GM12878 (cell line): Measurements from ENCODE around the gene CD180. TPM values are rescaled to one million over a fixed set of nuclear protein-coding genes. Genes with fewer than 3 reads are reported as not detected.
A peak's percentile ranks its signal among the peaks of the same experiment; 100 is the strongest.

Experiments used
- ATAC-seq: fragments of 200-7000 bp; cut with Tn5 transposase; 3 replicates; pipeline ENCODE4 v1.9.1; 2020; ENCODE audit warnings: mild to moderate bottlenecking, moderate library complexity
- BruUV-seq: library from RNA; stranded (reverse); fragments of 400-500 nt; replicated peaks from 2 replicates; lab custom pipeline; 2021; lab: Mats Ljungman, UMichigan
- CTCF ChIA-PET: fragments of 300-600 bp; sonication (Branson Sonifier 250); formaldehyde crosslinking; extraction: SDS; loops from one replicate; lab custom pipeline; 2021; ENCODE audit warnings: inconsistent platforms; lab: Yijun Ruan, JAX
- POLR2A ChIA-PET: fragments of 350-600 bp; formaldehyde crosslinking; extraction: SDS; loops from one replicate; lab custom pipeline; 2021; ENCODE audit warnings: inconsistent platforms; lab: Charles Lee
- RAD21 ChIA-PET: fragments of 300-600 bp; sonication (Branson Sonifier 250); formaldehyde crosslinking; loops from one replicate; lab custom pipeline; 2023; ENCODE audit warnings: antibody characterized with exemption; ENCODE audit not compliant: unreplicated experiment; lab: Charles Lee
- SMC1A ChIA-PET: fragments of 300-600 bp; sonication (Branson Sonifier 250); formaldehyde crosslinking; loops from one replicate; lab custom pipeline; 2023; ENCODE audit not compliant: unreplicated experiment, uncharacterized antibody; lab: Charles Lee
- DNase-seq: peaks from one replicate; pipeline ENCODE4 v3.0.0-alpha.2; 2011; ENCODE audit warnings: low read depth, low spot score
- FAIRE-seq: peaks from 3 replicates; lab custom pipeline; 2011; peaks lifted over from hg19 to GRCh38; lab: Jason Lieb, UNC
- H2AFZ ChIP-seq: 2 replicates; pipeline ENCODE4 v1.6.0; 2011; ENCODE audit warnings: low read depth, low read length, control low read depth; ENCODE audit not compliant: control insufficient read depth
- H3K27ac ChIP-seq: 2 replicates; pipeline ENCODE4 v1.5.1; 2011; ENCODE audit warnings: control low read depth; ENCODE audit not compliant: control insufficient read depth, insufficient read depth
- H3K27me3 ChIP-seq, 2 experiments: replicated peaks in 1 of 2; 2 replicates each; pipeline versions ENCODE4 v1.6.0 to v1.6.1; 2011; ENCODE audit warnings: low read length in 1 of 2; ENCODE audit not compliant: control insufficient read depth in 2 of 2, insufficient read depth in 2 of 2
- H3K36me3 ChIP-seq, 2 experiments: 2 replicates each; pipeline ENCODE4 v1.5.1; 2011; ENCODE audit warnings: low read length in 1 of 2; ENCODE audit not compliant: control insufficient read depth in 2 of 2, insufficient read depth in 2 of 2
- H3K4me1 ChIP-seq: 2 replicates; pipeline ENCODE4 v1.6.1; 2011; ENCODE audit warnings: mild to moderate bottlenecking, low read length, moderate library complexity, mixed read lengths; ENCODE audit not compliant: control insufficient read depth, insufficient read depth
- H3K4me2 ChIP-seq: 2 replicates; pipeline ENCODE4 v1.6.0; 2011; ENCODE audit warnings: control low read depth; ENCODE audit not compliant: control insufficient read depth, insufficient read depth
- H3K4me3 ChIP-seq: fragments of 200-600 bp; sonication (generic); 2 replicates; pipeline ENCODE4 v1.5.1; 2016
- H3K79me2 ChIP-seq: 2 replicates; pipeline ENCODE4 v1.6.0; 2011; ENCODE audit warnings: low read length; ENCODE audit not compliant: control insufficient read depth, insufficient read depth
- H3K9ac ChIP-seq: 2 replicates; pipeline ENCODE4 v1.8.0; 2011; ENCODE audit warnings: low read length, control low read depth, mixed read lengths; ENCODE audit not compliant: control insufficient read depth, insufficient read depth
- H3K9me3 ChIP-seq: replicated peaks from 3 replicates; pipeline ENCODE4 v1.5.1; 2011; ENCODE audit warnings: mild to moderate bottlenecking, low read length; ENCODE audit not compliant: control insufficient read depth, insufficient read depth
- H4K20me1 ChIP-seq: 2 replicates; pipeline ENCODE4 v1.6.0; 2011; ENCODE audit not compliant: control insufficient read depth, insufficient read depth
- CHD2 ChIP-seq: IDR thresholded peaks from 2 replicates; pipeline ENCODE4 v1.6.1; 2011; ENCODE audit warnings: low read depth, low read length, improper control_type of control experiment, borderline replicate concordance
- FOS ChIP-seq: IDR thresholded peaks from 3 replicates; pipeline ENCODE4 v1.6.1; 2011; ENCODE audit warnings: borderline replicate concordance; ENCODE audit not compliant: insufficient read length; ENCODE audit errors: extremely low read depth
- FOXK2 ChIP-seq: fragments of 450-650 bp; IDR thresholded peaks from 2 replicates; pipeline ENCODE4 v1.6.1; 2017; ENCODE audit warnings: mild to moderate bottlenecking, moderate library complexity
- GABPA ChIP-seq: IDR thresholded peaks from 2 replicates; pipeline ENCODE4 v1.6.1; 2014; ENCODE audit warnings: antibody characterized with exemption, low read depth, mild to moderate bottlenecking, inconsistent platforms
- IRF4 ChIP-seq: IDR thresholded peaks from 2 replicates; pipeline ENCODE4 v1.6.1; 2011; ENCODE audit warnings: low read depth, low read length
- MTA3 ChIP-seq: IDR thresholded peaks from 2 replicates; pipeline ENCODE4 v1.6.1; 2012; ENCODE audit warnings: low read length, inconsistent platforms, borderline replicate concordance
- POLR2A ChIP-seq: IDR thresholded peaks from 2 replicates; pipeline ENCODE4 v1.6.1; 2011; ENCODE audit warnings: low read depth, mild to moderate bottlenecking, low read length
- RB1 ChIP-seq: fragments of 450-650 bp; formaldehyde crosslinking; IDR thresholded peaks from 2 replicates; pipeline ENCODE4 v1.6.1; 2017; ENCODE audit warnings: mild to moderate bottlenecking, borderline replicate concordance
- STAT3 ChIP-seq: IDR thresholded peaks from 2 replicates; pipeline ENCODE4 v1.6.1; 2011; ENCODE audit warnings: low read depth, low read length, improper control_type of control experiment
- SUPT20H ChIP-seq: IDR thresholded peaks from 2 replicates; pipeline ENCODE4 v1.6.1; 2011; ENCODE audit warnings: low read depth, mild to moderate bottlenecking, low read length, moderate library complexity, borderline replicate concordance; ENCODE audit not compliant: control insufficient read depth
- ZBED1 ChIP-seq: IDR thresholded peaks from 2 replicates; pipeline ENCODE4 v1.6.1; 2016; ENCODE audit warnings: borderline replicate concordance
- ZNF24 ChIP-seq: fragments of 450-650 bp; IDR thresholded peaks from 2 replicates; pipeline ENCODE4 v1.6.1; 2017; ENCODE audit warnings: antibody characterized with exemption, mild to moderate bottlenecking
- WGBS: methylation state at CpG from one replicate; pipeline ENCODE4 v1.1.6; 2016; ENCODE audit warnings: low lambda C conversion rate; ENCODE audit not compliant: insufficient replicate concordance, insufficient coverage; ENCODE audit errors: missing lambda C conversion rate; 5-methylcytosine and 5-hydroxymethylcytosine counted together
- in situ Hi-C: fragments of 300-500 bp; cut with MboI; formaldehyde crosslinking; loops from 9 replicates; pipeline ENCODE4 v1.14.3; 2018; ENCODE audit warnings: mixed read lengths
- intact Hi-C: fragments of 100-400 bp; cut with micrococcal nuclease; formaldehyde crosslinking; loops from one replicate; pipeline ENCODE4 v1.14.2; 2022; ENCODE audit not compliant: unreplicated experiment
- polyA plus RNA-seq, 11 experiments: library from polyadenylated mRNA; depleted of rRNA in 4 of 11; unstranded in 6 of 11; stranded (reverse) in 5 of 11; fragments of >200 nt; fragmentation: Nextera tagmentation in 4 of 11; fragmentation: Illumina TruSeq in 1 of 11; extraction: Ambion mirVana in 4 of 11; extraction: Trizol in 1 of 11; gene quantifications; 1 replicate in 1 of 11; 2 replicates in 10 of 11; pipeline versions ENCODE4 v1.2.1 to v1.2.3, GENCODE V29; 2011 to 2016; ENCODE audit warnings: inconsistent platforms in 2 of 11, missing spikeins in 2 of 11, low read depth in 1 of 11
- total RNA-seq, 4 experiments: library from RNA; depleted of rRNA in 3 of 4; stranded (reverse); fragments of >200 nt in 3 of 4; fragmentation: Illumina TruSeq in 1 of 4; extraction: Trizol in 1 of 4; gene quantifications; 2 replicates each; pipeline versions ENCODE4 v1.2.1 to v1.2.3, GENCODE V29; 2013 to 2021
- TF ChIP-seq, protein P1 (sequence below): fragments of 450-650 bp; IDR thresholded peaks from 2 replicates; pipeline ENCODE4 v1.6.1; 2017; ENCODE audit warnings: mild to moderate bottlenecking, moderate library complexity
- TF ChIP-seq, protein P2 (sequence below): IDR thresholded peaks from 2 replicates; pipeline ENCODE4 v1.6.1; 2011; ENCODE audit warnings: borderline replicate concordance, low read depth, mild to moderate bottlenecking, moderate library complexity, mixed read lengths, low read length; ENCODE audit not compliant: insufficient read depth; ENCODE audit errors: extremely low read length

Gene CD180
- total and polyA plus RNA-seq, 10 of the 15 experiments (the other 5 are each of a cell fraction or from before 2014, with no cell fraction given): 0.22 to 9.7 (median 2.9) TPM

DNA sequence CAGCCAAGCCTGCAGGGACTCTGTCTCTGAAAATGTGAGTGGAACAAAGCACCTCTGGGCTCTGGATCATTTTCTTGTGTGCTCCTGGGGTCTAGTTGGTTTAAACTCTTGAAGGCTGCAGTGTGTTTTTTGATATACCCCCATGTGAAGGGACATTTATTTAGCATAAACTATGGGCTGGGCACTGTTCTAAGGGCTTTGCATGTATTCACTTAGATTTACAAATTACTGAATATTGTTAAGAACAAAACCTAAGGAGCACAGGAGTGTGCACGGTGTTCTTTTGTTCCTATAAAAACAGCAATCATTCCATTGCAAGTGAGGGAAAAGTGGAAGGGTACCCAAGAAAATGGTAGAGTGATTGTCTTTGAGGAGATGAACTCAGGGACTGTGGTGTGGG, 20.0 kb upstream of the CD180 start (continued):
- TF ChIP-seq, protein P1, sequence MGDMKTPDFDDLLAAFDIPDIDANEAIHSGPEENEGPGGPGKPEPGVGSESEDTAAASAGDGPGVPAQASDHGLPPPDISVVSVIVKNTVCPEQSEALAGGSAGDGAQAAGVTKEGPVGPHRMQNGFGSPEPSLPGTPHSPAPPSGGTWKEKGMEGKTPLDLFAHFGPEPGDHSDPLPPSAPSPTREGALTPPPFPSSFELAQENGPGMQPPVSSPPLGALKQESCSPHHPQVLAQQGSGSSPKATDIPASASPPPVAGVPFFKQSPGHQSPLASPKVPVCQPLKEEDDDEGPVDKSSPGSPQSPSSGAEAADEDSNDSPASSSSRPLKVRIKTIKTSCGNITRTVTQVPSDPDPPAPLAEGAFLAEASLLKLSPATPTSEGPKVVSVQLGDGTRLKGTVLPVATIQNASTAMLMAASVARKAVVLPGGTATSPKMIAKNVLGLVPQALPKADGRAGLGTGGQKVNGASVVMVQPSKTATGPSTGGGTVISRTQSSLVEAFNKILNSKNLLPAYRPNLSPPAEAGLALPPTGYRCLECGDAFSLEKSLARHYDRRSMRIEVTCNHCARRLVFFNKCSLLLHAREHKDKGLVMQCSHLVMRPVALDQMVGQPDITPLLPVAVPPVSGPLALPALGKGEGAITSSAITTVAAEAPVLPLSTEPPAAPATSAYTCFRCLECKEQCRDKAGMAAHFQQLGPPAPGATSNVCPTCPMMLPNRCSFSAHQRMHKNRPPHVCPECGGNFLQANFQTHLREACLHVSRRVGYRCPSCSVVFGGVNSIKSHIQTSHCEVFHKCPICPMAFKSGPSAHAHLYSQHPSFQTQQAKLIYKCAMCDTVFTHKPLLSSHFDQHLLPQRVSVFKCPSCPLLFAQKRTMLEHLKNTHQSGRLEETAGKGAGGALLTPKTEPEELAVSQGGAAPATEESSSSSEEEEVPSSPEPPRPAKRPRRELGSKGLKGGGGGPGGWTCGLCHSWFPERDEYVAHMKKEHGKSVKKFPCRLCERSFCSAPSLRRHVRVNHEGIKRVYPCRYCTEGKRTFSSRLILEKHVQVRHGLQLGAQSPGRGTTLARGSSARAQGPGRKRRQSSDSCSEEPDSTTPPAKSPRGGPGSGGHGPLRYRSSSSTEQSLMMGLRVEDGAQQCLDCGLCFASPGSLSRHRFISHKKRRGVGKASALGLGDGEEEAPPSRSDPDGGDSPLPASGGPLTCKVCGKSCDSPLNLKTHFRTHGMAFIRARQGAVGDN: no peak

DNA sequence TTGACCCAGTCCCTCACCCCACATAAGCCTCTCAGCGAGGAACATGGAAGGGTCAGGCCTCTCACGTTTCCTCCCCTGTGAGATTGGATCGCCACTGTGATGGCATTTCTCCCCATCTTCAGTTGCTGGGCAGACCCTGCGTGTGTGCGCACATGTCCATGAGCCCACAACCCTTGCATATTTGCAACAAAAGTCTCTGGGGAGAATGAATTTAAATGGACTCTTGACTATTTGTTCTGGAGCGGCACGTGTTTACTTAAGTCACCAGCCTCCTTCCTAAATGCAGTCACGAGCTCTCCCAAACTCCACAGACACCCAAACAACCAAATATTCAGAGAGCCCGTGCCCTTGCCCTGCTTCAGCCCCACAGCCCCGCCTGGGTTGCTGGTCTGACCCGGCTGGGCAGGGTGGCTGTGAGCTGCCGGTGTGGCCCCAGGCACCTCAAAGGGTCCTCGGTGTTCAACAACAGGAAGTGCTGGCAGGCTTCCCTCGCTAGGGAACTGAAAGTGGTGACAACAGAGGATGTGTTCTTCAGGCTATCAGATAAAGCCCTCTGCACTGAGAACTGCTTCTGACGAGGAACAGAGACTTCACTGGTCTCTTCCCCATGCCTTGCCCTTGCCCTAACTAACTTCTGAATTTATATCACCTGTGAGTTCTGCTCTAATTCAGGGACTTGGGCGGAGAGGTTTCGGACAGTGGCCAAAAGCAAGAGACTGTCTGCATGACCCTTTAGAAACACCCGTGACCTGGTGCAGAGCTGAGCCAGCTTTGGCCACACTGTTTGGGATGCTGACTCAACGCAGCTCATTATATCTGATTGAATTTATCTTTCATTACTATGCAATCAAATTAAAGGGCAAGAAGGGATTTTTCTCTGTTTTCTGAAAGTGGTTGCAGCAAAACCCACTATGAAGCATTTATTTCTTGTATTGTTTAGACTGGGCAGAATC, 19.2 kb upstream of the CD180 start:
- Histone ChIP-seq H3K27ac (peak overlapping the region; percentile 45; the same call in 1 of the 2 replicates), H3K4me2 (peak overlapping the region; percentile 84), H2AFZ (peak overlapping the region; percentile 79), H3K4me3 (peak overlapping the region; percentile 37; the same call in 1 of the 2 replicates), H3K9ac (no peak overlapping the region), H3K4me1 (peaks cover 14% of the 10 kb centered on the region), H3K27me3 (no peaks in the 10 kb centered on the region), H3K36me3 (no peaks in the 10 kb centered on the region), H4K20me1 (no peaks in the 10 kb centered on the region), H3K9me3 (no peaks in the 10 kb centered on the region), H3K79me2 (no peaks in the 10 kb centered on the region)
- RAD21 ChIA-PET: interaction anchor here (1.7 kb wide), 1 partner anchor 9 kb away, joined by 5 read pairs; no protein-coding TSS in a partner anchor
- in situ Hi-C loops: loop anchor here (25.0 kb wide), 1 partner anchor 403 kb away; no protein-coding TSS in a partner anchor
- no TSS peak for BruUV-seq
- intact Hi-C loops: loop anchor here (1.0 kb wide), 1 partner anchor 8 kb away; no protein-coding TSS in a partner anchor
- POLR2A ChIA-PET: no interaction called here
- peak; percentile 99 for ATAC-seq
- FAIRE-seq: peak; percentile 97
- SMC1A ChIA-PET: interaction anchor here (1.3 kb wide), 1 partner anchor 9 kb away, joined by 3 read pairs; no protein-coding TSS in a partner anchor
- 14% methylated on average over 19 of the region's 19 CpGs for WGBS
- DNase-seq: peak; percentile 79
- CTCF ChIA-PET: interaction anchor here (0.9 to 1.5 kb wide), 4 partner anchors 9 to 60 kb away, joined by 3 to 10 read pairs (median 5); no protein-coding TSS in a partner anchor
- TF ChIP-seq STAT3 (no peak), ZBED1 (no peak; the same call in 1 of the 2 replicates), SUPT20H (no peak), POLR2A (peak; percentile 54; the same call in 1 of the 2 replicates), ZNF24 (no peak), CHD2 (peak; percentile 45; the same call in 1 of the 2 replicates), GABPA (peak; percentile 59; the same call in 1 of the 2 replicates), IRF4 (peak; percentile 90), FOXK2 (peak; percentile 51; the same call in 1 of the 2 replicates), FOS (no peak), MTA3 (no peak), RB1 (no peak)
- TF ChIP-seq, protein P2, sequence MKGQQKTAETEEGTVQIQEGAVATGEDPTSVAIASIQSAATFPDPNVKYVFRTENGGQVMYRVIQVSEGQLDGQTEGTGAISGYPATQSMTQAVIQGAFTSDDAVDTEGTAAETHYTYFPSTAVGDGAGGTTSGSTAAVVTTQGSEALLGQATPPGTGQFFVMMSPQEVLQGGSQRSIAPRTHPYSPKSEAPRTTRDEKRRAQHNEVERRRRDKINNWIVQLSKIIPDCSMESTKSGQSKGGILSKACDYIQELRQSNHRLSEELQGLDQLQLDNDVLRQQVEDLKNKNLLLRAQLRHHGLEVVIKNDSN: no peak
